Measurements from ENCODE around the gene AP5S1.

DNA sequence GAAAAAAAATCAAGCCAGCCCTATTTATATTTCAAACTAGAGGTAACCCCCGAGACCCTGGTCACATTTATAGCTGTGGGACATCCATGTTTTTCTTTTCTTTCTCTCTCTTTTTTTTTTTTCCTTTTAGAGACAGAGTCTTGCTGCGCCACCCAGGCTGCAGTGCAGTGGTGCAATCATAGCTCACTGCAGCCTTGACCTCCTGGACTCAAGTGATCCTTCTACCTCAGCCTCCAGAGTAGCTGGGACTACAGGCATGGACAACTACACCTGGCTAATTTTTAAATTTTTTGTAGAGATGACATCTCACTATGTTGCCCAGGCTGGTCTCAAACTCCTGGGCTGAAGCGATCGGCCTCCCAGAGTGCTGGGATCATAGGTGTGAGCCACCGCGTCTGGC, 38.3 kb downstream of the AP5S1 start:
- no peak for TF ChIP-seq POLR2AphosphoS5 (IDR thresholded peaks at IDR 0.05; ENCODE audit: low read depth, low read length)
- TF ChIP-seq POLR2A (IDR thresholded peaks at IDR 0.05; ENCODE audit: low read depth, low read length): no peak
